PC-3 (cell line): ENCODE measurements around the gene TJAP1.
A peak's percentile ranks its signal among the peaks of the same experiment; 100 is the strongest.

Source experiments
- EZH2 ChIP-seq: fragments of 300-600 bp; sonication (generic); IDR thresholded peaks from one replicate; pipeline ENCODE4 v1.6.1; 2017; ENCODE audit warnings: antibody characterized with exemption, mild to moderate bottlenecking, low read length; ENCODE audit not compliant: unreplicated experiment
- EZH2phosphoT487 ChIP-seq: fragments of 300-600 bp; sonication (generic); IDR thresholded peaks from 2 replicates; pipeline ENCODE4 v1.6.1; 2018; ENCODE audit warnings: mild to moderate bottlenecking, antibody characterized with exemption, low read length, borderline replicate concordance
- TF ChIP-seq, protein P1 (sequence below): fragments of 300-600 bp; sonication (generic); conservative IDR thresholded peaks from 2 replicates; pipeline ENCODE4 v1.5.1; 2017; ENCODE audit warnings: antibody characterized with exemption, low read depth, mild to moderate bottlenecking, low read length

DNA sequence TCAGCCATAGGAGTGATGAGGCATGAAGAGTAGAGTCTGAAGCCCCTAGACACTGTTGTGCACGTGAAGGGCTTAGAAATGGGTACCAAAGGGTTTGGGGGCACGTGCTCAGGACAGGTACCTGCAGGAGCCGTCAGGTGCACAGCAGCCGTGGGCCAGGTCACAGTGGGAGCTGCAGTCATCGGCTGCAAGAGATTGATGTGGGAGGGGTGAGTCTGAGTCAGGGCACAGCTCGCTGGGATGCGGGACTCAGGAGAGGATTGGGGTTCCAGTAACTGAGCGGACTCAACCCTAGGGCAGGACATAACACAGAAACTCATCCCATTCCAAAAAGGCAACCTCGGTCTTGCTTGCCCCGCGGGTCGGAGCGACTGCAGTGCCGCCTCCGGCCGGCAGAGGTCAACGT lies 23.1 kb upstream of the TJAP1 start:
- TF ChIP-seq EZH2phosphoT487, result no peak
- TF ChIP-seq, protein P1, sequence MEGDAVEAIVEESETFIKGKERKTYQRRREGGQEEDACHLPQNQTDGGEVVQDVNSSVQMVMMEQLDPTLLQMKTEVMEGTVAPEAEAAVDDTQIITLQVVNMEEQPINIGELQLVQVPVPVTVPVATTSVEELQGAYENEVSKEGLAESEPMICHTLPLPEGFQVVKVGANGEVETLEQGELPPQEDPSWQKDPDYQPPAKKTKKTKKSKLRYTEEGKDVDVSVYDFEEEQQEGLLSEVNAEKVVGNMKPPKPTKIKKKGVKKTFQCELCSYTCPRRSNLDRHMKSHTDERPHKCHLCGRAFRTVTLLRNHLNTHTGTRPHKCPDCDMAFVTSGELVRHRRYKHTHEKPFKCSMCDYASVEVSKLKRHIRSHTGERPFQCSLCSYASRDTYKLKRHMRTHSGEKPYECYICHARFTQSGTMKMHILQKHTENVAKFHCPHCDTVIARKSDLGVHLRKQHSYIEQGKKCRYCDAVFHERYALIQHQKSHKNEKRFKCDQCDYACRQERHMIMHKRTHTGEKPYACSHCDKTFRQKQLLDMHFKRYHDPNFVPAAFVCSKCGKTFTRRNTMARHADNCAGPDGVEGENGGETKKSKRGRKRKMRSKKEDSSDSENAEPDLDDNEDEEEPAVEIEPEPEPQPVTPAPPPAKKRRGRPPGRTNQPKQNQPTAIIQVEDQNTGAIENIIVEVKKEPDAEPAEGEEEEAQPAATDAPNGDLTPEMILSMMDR, result peak; percentile 88
- TF ChIP-seq EZH2, result no peak
